ENCODE data around the gene CSNK1E. TPM values are rescaled to one million over a fixed set of nuclear protein-coding genes. Genes with fewer than 3 reads are reported as not detected.

The CSNK1E gene
- total RNA-seq, 4 donors from 2014 or later: 112 to 246 (median 160) TPM

- H3K36me3 ChIP-seq: no peaks in the 10 kb centered on the region
- H3K27ac ChIP-seq: no peak overlapping the region
- WGBS: 40% methylated on average over 9 of the region's 9 CpGs
- DNase-seq (ENCODE audit: low spot score in 2 of 2): no peak
- no peak for TF ChIP-seq CTCF (IDR thresholded peaks at IDR 0.05)
- no peak for TF ChIP-seq POLR2AphosphoS5 (IDR thresholded peaks at IDR 0.05)
- no peak for TF ChIP-seq EP300 (IDR thresholded peaks at IDR 0.05)
- no peak for TF ChIP-seq POLR2A (IDR thresholded peaks at IDR 0.05)
- H3K4me1 ChIP-seq: peaks cover 13% of the 10 kb centered on the region
- H3K4me3 ChIP-seq: peak overlapping the region; percentile 53
- no peaks in the 10 kb centered on the region for H3K27me3 ChIP-seq
- no peaks in the 10 kb centered on the region for H3K9me3 ChIP-seq
These were observed 19.5 kb upstream of the CSNK1E start for GRCh38 chr22:38336699-38337098.

DNA sequence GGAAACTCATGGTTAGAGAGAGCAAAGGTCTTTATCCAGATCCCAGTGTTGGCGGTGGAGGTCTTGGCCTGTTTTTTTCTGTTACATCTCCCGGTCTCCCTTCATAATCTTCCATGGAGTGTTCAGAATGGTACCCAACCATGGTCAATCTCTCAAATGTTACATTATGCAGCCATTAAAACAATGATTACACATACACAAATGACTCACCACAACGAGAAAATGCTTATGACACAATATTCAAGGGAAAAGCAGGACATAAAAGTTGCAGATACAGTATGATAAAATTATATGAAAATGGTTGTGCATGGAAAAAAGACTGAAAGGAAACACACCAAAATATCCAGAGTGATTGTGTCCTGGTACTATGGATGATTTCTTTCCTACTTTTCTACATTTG lies 17.8 kb upstream of the CSNK1E start:
- 80% methylated on average over 3 of the region's 3 CpGs for WGBS

GRCh38 chr22:38327805-38328204 lies 10.6 kb upstream of the CSNK1E start:
- 82% methylated on average over 16 of the region's 16 CpGs for WGBS
- Histone ChIP-seq H3K27ac (no peak overlapping the region), H3K4me3 (no peak overlapping the region), H3K27me3 (no peaks in the 10 kb centered on the region), H3K36me3 (no peaks in the 10 kb centered on the region), H3K4me1 (no peaks in the 10 kb centered on the region), H3K9me3 (no peaks in the 10 kb centered on the region)
- TF ChIP-seq POLR2A (IDR thresholded peaks at IDR 0.05) (no peak), POLR2AphosphoS5 (IDR thresholded peaks at IDR 0.05) (no peak), CTCF (IDR thresholded peaks at IDR 0.05) (no peak), EP300 (IDR thresholded peaks at IDR 0.05) (no peak)
- DNase-seq (ENCODE audit: low spot score in 2 of 2): no peak

More for the DNA sequence above, 17.8 kb upstream of the CSNK1E start:
- H3K4me3 ChIP-seq: no peak overlapping the region
- H3K9me3 ChIP-seq: no peaks in the 10 kb centered on the region
- DNase-seq (ENCODE audit: low spot score in 2 of 2): no peak
- H3K4me1 ChIP-seq: peaks cover 13% of the 10 kb centered on the region
- no peaks in the 10 kb centered on the region for H3K27me3 ChIP-seq
- no peaks in the 10 kb centered on the region for H3K36me3 ChIP-seq
- TF ChIP-seq POLR2A (IDR thresholded peaks at IDR 0.05) (no peak), POLR2AphosphoS5 (IDR thresholded peaks at IDR 0.05) (no peak), CTCF (IDR thresholded peaks at IDR 0.05) (no peak), EP300 (IDR thresholded peaks at IDR 0.05) (no peak)
- H3K27ac ChIP-seq: no peak overlapping the region

- Histone ChIP-seq H3K27ac (no peak overlapping the region), H3K4me1 (no peaks in the 10 kb centered on the region), H3K4me3 (no peak overlapping the region), H3K27me3 (no peaks in the 10 kb centered on the region), H3K9me3 (no peaks in the 10 kb centered on the region), H3K36me3 (no peaks in the 10 kb centered on the region)
- DNase-seq (ENCODE audit: low spot score in 2 of 2): no peak
- 89% methylated on average over 6 of the region's 7 CpGs for WGBS
- TF ChIP-seq CTCF (IDR thresholded peaks at IDR 0.05) (no peak), POLR2A (IDR thresholded peaks at IDR 0.05) (no peak), EP300 (IDR thresholded peaks at IDR 0.05) (no peak), POLR2AphosphoS5 (IDR thresholded peaks at IDR 0.05) (no peak)
These were observed 10.2 kb upstream of the CSNK1E start for GRCh38 chr22:38327396-38327795.

DNA sequence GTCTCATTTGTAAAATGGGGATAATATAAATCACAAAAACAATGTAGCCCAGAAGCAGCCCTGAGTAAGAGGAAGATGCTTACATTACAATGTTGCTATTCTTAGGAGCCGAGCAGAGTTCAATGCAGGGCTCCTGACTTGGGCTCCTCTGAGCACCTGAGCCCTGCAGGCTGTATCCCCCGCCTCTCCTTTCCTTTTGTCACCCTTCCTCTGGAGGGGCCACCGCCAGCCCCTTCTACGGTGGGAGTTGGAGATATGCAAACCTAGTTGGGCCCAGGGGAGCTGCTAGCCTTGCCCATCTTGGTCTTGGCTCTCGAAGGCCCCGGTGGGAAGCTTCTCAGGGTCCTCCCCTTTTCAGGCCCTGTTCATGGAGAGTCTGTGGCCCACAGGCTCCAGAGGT lies 8.4 kb upstream of the CSNK1E start:
- no peak overlapping the region for H3K27ac ChIP-seq
- WGBS: 93% methylated on average over 4 of the region's 6 CpGs
- no peaks in the 10 kb centered on the region for H3K9me3 ChIP-seq
- H3K27me3 ChIP-seq: no peaks in the 10 kb centered on the region
- no peaks in the 10 kb centered on the region for H3K4me1 ChIP-seq
- no peaks in the 10 kb centered on the region for H3K36me3 ChIP-seq
- H3K4me3 ChIP-seq: no peak overlapping the region
- TF ChIP-seq EP300 (IDR thresholded peaks at IDR 0.05): no peak
- no peak for TF ChIP-seq POLR2A (IDR thresholded peaks at IDR 0.05)
- no peak for TF ChIP-seq POLR2AphosphoS5 (IDR thresholded peaks at IDR 0.05)
- no peak for TF ChIP-seq CTCF (IDR thresholded peaks at IDR 0.05)
- no peak for DNase-seq (ENCODE audit: low spot score in 2 of 2)
